ENCODE results near the gene PTH2R.
"Not testable (repeated sequence)": the region's sequence is repeated elsewhere in the genome, so short reads cannot be mapped to it uniquely, and the experiment has no call there.

Gene PTH2R

DNA sequence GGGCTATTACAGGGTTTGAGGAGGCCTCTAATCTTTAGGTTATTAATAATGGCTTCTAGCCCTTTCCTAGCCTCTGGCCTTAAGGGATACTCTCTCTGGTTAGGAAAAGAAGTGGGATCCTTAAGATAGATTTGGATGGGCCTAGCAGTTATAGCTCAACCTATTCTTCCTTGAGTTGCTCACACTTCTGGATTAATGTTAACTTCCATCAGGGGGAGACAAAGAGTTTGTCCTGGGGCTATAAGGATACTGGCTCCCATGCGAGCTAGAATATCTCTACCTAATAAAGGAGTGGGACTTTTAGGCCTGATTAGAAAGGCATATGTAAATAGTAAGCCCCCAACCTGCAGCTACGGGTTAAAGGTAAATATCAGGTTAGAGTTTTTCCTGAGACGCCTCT, 14.3 kb upstream of the PTH2R start:
- no peak for DNase-seq

DNA sequence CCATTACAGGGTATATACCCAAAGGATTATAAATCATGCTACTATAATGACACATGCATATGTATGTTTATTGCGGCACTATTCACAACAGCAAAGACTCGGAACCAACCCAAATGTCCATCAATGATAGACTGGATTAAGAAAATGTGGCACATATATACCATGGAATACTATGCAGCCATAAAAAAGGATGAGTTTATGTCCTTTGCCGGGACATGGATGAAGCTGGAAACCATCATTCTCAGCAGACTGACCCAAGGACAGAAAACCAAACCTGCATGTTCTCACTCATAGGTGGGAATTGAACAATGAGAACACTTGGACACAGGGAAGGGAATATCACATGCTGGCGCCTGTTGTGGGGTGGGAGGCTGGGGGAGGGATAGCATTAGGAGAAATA, 9.8 kb upstream of the PTH2R start:
- DNase-seq: not testable (repeated sequence)

DNA sequence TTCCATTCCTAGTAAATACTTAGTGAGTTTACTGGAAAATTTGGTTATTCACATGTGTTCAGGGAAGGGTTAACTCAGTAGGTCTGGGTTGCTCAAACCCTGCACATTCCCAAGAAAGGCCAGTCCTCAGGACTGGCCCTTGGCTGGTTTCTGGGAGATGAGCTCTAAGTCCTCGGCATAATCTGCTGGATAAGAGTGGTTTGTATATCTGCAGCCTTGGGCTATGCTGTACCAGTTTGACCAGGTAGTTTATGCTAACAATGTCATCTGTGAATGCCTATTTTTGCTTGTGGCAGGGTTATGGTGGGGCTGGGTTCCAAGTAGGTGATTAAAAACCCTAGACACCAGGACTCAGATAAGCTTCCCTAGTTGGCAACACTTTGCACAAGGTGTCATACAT, 7.4 kb upstream of the PTH2R start:
- DNase-seq: no peak

DNA sequence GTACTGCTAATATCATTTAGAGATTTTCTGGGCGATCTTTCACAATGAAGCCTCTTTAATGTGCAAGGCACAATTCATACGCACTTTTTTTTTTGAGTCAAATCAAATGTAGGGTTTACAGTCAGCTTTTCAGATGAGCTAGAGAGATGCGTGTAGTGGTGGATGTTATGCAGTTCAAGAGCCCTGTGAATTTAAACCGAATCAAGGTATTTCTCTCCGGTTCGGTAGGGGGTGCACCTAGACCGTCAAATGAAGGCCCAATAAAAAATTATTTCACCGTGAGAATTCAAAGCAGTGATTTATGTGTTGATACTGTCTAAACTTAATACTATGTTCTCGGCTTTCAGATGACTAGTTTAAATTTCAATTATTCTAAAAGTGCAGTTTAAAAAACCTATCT, 1.1 kb downstream of the PTH2R start:
- DNase-seq: no peak

DNA sequence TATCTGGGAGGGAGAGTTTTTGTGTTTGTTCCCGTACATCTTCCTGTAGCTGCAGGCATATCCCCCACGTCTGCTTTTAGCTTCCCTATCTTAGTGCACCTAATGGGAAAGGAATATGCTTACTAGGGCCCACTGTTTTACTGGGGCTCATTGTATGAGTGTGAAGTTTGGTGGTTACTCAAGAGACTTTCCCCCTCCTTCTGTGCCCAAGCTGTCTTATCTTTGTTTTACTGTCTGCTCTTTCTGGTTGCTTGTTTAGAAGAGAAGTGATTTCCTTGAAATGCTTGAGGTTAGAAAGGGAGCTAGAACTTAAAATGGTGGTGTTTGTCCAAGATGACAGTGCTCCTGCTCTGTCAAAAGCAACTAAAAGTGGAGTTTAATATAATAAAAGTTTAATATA, 7.3 kb downstream of the PTH2R start:
- DNase-seq: no peak

DNA sequence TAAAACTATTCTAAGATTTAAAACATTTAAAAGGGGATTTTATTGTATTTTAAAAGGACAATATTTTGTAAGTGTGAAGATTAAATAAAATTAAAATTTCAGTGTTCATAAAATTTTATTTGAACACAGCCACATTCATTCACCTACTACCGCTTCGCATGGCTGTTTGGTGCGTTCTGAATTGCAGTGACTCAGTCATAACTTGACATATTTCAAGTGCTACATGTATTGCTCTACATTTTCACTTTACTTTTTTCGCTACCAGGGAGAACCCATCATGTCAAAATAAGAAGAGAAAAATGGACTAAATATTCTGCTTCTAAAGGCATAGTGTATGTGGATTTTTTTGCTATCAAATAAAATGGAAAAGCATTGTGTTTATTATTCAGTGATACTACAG, 8.7 kb downstream of the PTH2R start:
- DNase-seq: no peak

DNA sequence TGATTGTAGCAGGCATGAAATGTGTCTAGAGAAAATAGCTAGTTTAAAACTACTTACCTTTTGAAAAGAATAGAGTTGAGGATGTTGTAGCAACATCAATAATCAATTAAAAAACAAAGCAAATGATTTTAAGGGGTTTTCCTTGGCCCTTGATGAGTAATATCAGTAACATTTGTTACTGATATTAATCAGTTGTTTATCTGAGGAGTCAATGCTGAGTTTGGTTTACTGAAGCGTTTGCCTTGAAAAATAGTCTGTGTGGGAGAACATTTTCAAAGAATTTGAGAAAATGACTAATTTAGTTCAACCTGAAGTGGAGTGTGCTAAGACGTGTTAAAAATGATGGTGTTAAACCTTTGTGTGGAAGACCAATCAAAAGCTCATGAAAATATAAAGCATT, 9.3 kb downstream of the PTH2R start:
- DNase-seq: no peak

DNA sequence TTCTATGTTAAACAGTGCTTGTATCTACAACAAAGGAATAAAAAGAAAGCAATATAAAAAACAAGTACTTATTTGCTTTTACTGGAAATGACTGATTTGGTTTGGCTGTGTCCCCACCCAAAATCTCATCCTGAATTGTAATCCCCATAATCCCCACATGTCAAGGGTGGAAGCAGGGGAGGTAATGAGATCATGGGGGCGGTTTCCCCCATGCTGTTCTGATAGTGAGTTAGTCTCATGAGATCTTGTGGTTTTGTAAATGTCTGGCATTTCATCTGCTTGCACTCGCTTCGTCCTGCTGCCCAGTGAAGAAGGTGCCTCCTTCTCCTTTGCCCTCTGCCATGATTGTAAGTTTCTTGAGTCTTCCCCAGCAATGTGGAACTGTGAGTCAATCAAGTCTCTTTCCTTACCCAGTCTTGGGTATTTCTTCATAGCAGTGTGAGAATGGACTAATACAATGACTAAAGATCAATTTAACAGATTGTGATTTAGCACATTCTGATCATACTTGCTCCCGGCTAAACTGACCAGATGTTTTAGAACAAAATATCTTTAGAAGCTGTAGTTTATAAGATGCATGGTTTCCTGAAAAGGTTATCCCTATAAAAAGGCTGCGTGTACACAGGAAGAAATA, 19.9 kb downstream of the PTH2R start:
- DNase-seq: no peak

DNA sequence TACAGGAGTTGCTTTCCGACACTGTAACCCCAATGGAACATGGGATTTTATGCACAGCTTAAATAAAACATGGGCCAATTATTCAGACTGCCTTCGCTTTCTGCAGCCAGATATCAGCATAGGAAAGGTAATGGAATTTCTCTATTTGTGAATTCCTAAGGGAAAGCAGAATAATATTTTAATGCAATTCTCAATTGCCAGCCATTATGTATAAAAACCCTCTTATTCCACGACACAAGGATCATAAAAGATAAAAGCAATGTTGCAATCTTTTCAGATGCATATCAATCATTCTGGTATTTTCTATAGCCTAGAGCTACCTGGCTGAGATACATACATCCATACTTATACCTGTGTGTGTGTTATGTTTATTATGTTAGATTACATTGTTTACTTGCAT, 31.2 kb downstream of the PTH2R start:
- DNase-seq: no peak

DNA sequence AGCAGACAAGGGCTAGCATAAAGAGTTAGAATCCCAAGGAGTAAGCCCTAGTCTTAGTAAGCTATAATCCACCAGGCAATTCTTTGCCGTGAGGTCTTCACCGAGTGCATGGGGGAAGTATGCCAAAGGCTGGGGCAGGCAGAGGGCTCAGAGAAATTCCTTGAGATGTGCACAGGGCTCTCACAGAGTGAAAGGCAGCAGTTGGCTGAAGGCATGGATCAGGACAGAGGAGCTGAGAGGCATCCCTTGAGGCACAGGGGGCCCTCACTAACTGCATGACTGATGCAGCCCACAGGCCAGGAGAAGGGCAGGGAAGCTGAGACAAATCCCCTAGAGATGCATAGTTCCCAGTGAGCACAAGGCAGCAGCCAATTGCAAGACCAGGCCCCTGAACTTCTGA, 34.1 kb downstream of the PTH2R start:
- no peak for DNase-seq

DNA sequence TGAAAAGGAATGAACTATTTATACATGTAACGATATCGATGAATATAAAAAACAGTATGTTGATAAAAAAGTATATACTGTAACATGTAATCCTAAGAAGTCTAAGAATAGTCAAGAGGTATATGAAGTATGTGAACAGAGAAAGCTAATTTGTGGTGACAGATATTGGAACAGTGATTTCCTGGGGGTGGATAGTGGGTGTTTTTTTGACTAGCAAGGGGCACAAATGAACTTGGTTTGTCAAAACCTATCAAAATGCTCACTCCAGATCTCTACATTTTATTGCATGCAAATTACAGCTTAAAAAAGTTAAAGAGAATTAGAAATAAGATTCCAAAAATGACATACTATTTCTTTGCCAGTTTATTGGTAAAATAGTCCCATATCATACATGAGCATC, 35.4 kb downstream of the PTH2R start:
- no peak for DNase-seq

DNA sequence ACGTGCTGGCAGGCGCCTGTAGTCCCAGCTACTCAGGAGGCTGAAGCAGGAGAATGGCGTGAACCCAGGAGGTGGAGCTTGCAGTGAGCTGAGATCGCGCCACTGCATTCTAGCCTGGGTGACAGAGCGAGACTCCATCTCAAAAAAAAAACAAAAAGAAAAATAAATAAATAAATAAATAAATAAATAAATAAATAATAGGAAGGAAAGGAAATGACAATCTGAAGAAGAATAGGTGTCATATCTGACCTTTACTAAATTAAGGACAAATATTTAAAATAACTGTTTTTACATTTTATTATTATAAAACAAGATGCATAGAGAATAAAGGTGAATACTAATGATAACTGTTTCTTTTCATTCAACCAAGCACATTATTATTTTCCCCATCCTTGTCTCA, 40.9 kb downstream of the PTH2R start:
- not testable (repeated sequence) for DNase-seq

DNA sequence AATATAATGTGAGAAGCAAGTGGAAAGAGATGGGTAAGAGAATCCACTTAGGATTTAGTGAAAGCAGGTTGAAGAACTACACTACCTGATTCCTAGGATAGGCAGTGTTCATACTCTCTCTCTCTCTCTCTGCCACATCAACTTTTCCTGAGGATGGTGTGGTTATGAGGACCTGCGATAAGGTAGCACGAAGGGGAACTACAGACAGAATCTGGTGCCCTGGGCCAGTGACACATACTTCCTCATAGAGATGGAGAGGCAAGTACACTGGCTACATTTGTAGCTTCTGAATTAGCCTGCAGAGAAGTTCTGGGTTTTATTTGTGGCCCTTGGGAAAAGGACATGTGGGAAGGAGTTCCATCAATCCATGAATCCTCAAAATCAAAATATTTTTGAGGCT, 44.5 kb downstream of the PTH2R start:
- DNase-seq: no peak

DNA sequence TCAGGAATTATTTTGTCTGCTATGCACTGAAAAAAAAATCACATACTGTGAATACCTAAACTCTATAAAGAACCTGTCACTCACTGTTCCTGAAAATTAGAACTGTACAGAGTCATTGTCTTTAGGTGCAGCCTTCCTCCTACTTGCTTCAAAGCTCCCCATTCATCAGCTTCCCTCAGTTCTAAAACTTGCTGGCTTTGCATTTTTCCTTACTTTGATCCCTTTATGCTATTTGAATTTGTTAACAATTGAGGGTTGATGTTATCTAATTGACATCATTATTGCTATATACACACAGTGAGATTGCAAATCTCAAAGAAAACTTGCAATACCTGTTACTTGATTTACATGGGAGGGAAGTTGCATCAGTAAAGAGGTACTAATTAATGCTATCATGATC, 48.3 kb downstream of the PTH2R start:
- DNase-seq: no peak

DNA sequence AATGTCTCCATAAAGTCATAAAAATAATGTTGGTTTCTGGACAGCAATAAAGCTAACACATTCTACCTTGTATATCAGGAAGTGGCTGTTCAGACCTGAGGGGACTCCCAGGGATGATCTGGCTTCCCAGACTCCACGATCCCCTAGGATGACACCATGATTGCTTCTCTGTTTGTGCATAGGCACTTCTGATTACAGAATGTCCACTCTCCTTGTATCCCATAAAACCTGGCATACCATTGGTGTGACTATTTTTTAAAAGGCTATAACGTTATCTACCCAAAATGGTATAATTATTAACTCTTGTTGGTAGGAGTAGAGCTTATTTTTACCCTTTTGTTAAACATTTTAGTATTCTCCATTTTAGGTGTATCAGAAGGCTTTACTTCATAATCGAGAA, 57.1 kb downstream of the PTH2R start:
- DNase-seq: no peak

DNA sequence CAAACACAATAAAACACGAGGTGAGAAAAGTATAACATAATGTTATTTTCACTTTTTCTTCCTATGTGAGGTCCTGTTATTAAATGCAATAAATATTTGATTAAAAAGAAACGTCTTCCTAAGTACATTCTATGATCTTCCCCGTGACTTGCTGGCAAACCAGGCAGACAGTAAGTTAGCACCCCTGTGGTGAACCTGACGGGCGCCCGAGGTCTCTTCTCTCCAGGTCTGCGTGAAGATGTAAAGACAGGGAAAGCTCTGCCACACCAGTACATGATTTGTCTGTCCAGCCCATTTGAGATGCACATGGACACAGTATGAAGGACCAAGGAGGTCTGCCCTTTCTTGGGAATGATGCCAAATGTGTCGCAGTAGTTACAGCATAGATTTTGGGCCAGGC, 57.6 kb downstream of the PTH2R start:
- DNase-seq: no peak

DNA sequence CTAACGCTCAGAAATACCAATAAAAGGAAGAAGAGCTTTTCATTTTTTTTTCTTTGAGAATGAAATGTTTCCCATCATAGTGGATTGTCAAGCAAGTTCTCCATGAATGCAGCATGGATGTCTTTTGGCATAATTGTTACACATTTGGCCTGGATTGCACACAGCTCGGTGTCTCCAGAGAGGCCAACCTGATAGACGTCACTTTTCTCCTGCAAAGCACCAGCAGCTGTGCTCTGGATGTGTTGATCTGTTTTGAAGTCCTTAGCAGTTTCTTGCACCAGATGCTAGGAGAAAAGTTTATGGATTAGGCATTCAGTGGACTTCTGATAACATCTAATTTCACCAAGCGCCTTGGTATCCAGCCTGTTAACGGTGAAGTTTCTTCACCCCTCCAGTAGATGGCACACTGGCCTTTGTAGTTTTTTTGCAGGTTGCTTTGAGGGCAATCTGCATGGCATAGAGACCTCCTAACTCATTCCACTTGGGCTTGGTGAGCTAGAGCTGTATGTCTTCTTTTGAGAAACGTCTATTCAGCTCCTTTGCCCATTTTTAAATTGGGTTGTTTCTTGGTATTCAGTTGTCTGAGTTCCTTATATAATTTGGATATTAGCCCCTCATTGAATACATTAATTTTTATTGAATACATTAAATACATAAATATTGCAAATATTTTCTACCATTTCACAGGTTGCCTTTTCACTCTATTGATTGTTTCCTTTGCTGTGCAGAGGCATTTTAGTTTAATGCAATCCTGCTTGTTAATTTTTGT, 59.7 kb downstream of the PTH2R start:
- DNase-seq: no peak

DNA sequence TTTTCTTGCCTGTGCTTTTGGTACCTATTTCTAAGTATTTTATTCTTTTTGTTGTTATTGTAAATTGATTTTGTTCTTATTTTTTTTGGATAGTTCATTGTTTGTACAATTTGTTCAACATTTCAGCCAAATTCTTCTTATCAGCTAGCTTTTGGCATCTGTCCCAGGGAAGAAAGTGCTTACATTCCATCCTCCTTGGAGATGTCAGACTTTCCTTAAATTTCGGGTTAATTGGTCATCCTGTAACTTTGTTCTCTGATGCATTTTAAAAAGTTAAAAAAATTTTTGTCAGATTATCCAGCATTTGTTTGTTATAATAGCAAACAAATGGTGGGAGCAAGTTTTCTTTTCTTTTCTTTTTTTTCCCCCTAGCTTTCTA, 60.3 kb downstream of the PTH2R start:
- no peak for DNase-seq

DNA sequence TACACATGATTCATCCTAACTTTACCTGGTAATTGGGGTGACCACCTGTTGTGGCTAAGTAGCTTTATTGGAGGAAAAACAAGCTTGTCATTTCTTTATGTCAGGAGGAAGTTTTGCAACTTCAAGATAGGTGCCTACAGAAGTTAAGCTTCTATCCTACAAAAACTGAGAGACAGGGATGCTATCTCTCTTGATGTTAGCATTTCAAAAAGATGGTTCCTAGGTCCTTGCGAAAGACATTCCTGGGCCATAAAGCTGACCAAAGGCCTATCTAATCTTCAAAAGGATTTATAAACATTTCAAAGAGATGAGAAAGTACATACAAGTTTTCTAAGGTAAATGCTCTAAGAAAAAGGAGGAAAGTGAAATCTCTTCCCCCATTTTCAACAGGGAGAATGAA, 61.0 kb downstream of the PTH2R start:
- DNase-seq: no peak

DNA sequence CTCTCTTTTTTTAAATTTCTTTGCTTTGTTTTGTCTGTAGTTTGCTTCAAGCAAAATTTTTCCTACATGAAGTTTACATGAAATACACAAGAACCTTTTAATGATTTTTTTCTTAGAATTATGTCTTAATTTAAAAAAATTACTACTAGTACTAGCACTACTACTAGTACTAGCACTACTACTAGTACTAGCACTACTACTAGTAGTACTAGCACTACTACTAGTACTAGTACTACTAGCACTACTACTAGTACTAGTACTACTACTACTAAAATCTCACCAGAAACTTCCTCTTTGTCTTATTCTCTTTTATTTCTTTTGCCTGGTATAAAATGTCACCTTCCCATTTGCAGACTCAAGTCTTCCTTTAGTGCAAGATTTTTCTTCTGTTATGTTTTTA, 71.1 kb downstream of the PTH2R start:
- DNase-seq: no peak

DNA sequence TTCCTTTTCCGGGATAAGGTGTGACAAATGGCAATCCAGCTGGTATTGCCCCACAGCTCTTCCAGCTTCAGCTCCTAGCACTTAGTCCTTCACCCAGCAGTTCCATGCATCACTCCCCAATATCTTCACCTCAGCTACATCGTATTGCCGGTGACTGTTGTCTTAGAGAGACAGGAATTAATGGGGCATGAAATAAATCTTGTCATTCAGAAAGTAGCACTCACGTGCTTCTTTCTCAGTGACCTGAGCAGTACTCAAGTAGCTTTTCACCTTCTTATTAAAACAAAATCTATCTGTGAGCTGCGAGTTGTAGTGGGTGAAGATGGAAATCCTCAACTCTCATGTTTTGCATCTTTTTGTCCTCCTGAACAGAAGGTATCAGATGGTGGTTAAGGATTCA, 72.8 kb downstream of the PTH2R start:
- no peak for DNase-seq

DNA sequence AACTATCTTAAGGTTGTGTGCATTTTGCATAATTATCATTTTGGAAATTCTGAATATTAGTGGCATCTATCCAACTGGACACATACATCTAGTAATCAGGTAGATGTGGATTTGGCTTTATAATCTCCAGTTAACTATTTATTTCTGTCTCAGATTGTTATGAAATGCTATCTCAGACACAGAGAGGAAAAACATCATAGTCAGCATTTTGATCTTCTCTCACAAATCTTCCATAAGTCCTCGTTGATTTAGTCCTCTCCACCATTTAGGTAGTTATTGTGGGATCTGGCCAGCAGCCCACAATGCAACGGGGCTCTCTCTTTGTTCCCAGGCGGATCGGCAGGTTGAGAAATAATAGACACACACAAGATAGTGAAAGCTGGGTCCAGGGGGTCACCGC, 75.4 kb downstream of the PTH2R start:
- not testable (repeated sequence) for DNase-seq

DNA sequence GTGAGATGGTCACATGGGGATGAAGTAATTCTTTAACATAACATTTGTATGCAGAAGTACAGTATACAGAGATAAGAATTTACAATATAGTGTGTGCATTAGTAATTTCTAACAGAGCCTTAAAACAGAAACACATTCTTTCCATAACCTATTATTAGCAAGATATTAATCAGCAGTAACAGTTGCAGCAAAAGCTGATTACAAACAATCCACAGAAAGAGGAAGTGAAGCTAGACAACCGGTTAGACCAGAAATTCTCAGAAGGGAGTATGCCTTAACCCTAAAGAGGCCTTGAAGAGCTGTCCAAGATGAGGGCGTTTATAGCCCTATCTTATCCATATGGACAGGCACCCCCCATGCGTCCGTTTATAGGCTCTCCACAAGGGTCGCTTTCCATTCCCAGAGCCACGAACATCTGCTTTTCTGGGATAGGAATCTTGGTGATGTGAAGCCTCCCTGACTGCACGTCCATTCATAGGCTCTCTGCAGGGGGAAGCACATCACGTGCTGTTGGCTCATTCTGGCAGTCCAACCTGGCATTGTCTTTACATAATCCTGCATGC, 75.9 kb downstream of the PTH2R start:
- not testable (repeated sequence) for DNase-seq

DNA sequence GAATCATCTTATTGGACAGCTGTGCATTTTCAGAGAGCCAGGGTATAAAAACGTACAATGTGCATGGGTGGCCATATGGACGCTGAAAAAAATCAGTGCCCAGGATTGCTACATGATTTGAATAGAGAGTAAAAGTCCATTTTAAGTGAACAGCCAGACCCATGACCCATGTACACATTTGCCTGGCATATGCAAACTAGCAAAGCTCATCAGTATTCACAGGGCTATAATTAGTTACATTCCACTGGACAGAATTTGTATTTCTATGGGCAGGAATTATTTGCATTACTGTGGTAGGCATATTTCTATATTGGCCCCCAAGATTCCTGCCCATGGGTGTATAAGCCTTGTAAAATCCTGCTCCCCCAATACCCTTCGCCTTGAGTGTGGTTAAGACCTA, 78.8 kb downstream of the PTH2R start:
- DNase-seq: no peak

Data from CD4-positive, alpha-beta T cell treated with Interleukin-12 subunit alpha and Interleukin-12 subunit beta, for 1 hour (primary cell).